ENCODE measurements around the gene ASB18. TPM values are rescaled to one million over a fixed set of nuclear protein-coding genes. Genes with fewer than 3 reads are reported as not detected.

The ASB18 gene
- total RNA-seq, 1 experiment from 2014 or later = 0.46 TPM

DNA sequence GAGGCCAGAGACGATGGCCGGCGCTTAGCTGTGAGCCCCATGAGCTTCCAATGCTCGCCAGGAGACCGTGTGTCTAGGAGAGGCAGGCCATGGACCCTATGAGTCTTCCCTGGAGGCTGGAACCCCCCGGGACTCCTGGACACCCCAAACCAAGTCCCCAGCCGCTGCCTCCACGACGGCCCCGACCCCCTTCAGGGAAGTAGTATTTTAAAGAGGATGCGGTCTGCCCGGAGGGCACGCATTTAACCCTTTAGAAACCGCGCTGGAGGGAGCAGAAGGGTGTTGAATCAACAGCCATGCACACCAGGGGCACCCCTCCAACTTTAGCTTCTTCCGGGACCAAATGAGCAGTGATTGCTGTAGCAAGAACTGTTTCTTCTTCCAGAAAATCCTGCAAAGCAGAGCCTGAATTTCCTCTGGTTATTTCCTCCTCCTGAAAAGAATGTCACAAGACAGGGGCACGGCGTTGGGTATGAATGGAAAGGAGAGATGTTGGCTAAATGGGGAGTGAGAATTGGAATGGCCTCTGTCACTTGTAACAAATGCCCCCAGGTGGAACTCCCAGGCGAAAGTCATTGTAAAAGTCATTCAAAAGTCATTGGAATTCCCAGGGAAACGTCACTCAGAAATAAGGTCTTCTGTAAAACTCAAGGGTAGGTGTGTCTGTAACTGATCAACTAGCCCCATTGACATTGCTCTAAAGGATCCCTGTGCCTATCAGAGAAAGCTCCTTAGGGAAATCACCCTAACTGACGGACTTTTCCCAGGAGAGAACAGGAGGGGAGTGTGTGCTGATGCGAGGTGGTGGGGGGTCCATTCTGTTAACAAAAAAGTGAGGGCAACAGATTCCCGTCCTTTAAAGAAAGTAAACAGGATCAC lies 90.2 kb downstream of the ASB18 start:
- intact Hi-C loops (cut with micrococcal nuclease; ENCODE audit: unreplicated experiment) = no loop called here
- BruUV-seq (replicated peaks) = no TSS peak

GRCh38 chr2:236173036-236173728 lies 91.0 kb downstream of the ASB18 start:
- peaks cover 12% of the 10 kb centered on the region; the same call in 1 of the 2 replicates for H3F3A ChIP-seq (ENCODE audit: insufficient read depth, low read depth)
- POLR2A ChIA-PET (ENCODE audit: unreplicated experiment) = no interaction called here
- no peak for TF ChIP-seq EZH2 (IDR thresholded peaks at IDR 0.05; ENCODE audit: low read depth)
- TF ChIP-seq, protein P1, sequence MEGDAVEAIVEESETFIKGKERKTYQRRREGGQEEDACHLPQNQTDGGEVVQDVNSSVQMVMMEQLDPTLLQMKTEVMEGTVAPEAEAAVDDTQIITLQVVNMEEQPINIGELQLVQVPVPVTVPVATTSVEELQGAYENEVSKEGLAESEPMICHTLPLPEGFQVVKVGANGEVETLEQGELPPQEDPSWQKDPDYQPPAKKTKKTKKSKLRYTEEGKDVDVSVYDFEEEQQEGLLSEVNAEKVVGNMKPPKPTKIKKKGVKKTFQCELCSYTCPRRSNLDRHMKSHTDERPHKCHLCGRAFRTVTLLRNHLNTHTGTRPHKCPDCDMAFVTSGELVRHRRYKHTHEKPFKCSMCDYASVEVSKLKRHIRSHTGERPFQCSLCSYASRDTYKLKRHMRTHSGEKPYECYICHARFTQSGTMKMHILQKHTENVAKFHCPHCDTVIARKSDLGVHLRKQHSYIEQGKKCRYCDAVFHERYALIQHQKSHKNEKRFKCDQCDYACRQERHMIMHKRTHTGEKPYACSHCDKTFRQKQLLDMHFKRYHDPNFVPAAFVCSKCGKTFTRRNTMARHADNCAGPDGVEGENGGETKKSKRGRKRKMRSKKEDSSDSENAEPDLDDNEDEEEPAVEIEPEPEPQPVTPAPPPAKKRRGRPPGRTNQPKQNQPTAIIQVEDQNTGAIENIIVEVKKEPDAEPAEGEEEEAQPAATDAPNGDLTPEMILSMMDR (conservative IDR thresholded peaks at IDR 0.05) = no peak
- intact Hi-C loops (cut with micrococcal nuclease; ENCODE audit: unreplicated experiment) = no loop called here
- no peak overlapping the region for H3K4me2 ChIP-seq
- H3K4me1 ChIP-seq (replicated peaks; ENCODE audit: insufficient read depth) = no peaks in the 10 kb centered on the region
- H3K36me3 ChIP-seq (ENCODE audit: low read depth) = no peaks in the 10 kb centered on the region
- CTCF ChIA-PET = interaction anchor here (0.5 kb wide), 1 partner anchor 207 kb away, joined by 16 read pairs; no protein-coding TSS in a partner anchor
- no TSS peak for BruUV-seq (replicated peaks)
- DNase-seq = no peak
- no peak overlapping the region for H3K4me3 ChIP-seq
- H3K27me3 ChIP-seq (ENCODE audit: insufficient read depth, low read depth) = no peaks in the 10 kb centered on the region
- no peak overlapping the region for H2AFZ ChIP-seq
- H3K27ac ChIP-seq = no peak overlapping the region
- no peaks in the 10 kb centered on the region for H4K20me1 ChIP-seq (ENCODE audit: insufficient read depth)
- H3K9me3 ChIP-seq (ENCODE audit: insufficient read depth, low read depth) = no peaks in the 10 kb centered on the region
- H3K79me2 ChIP-seq (ENCODE audit: low read depth) = no peaks in the 10 kb centered on the region
- no peaks in the 10 kb centered on the region for H3K9me2 ChIP-seq (ENCODE audit: insufficient read depth)

More for the DNA sequence above, 90.2 kb downstream of the ASB18 start:
- no peak overlapping the region for H2AFZ ChIP-seq
- no peaks in the 10 kb centered on the region for H3K27me3 ChIP-seq (ENCODE audit: insufficient read depth, low read depth)
- TF ChIP-seq, protein P1 (conservative IDR thresholded peaks at IDR 0.05) = no peak
- TF ChIP-seq EZH2 (IDR thresholded peaks at IDR 0.05; ENCODE audit: low read depth) = no peak
- CTCF ChIA-PET = interaction anchor here (0.5 kb wide), 1 partner anchor 208 kb away, joined by 16 read pairs; no protein-coding TSS in a partner anchor
- H3K4me2 ChIP-seq = no peak overlapping the region
- no peaks in the 10 kb centered on the region for H3K36me3 ChIP-seq (ENCODE audit: low read depth)
- H4K20me1 ChIP-seq (ENCODE audit: insufficient read depth) = no peaks in the 10 kb centered on the region
- POLR2A ChIA-PET (ENCODE audit: unreplicated experiment) = no interaction called here
- no peaks in the 10 kb centered on the region for H3K9me3 ChIP-seq (ENCODE audit: insufficient read depth, low read depth)
- no peaks in the 10 kb centered on the region for H3K9me2 ChIP-seq (ENCODE audit: insufficient read depth)
- H3K4me3 ChIP-seq = no peak overlapping the region
- no peak overlapping the region for H3K27ac ChIP-seq
- no peak for DNase-seq
- H3K79me2 ChIP-seq (ENCODE audit: low read depth) = no peaks in the 10 kb centered on the region
- no peaks in the 10 kb centered on the region for H3K4me1 ChIP-seq (replicated peaks; ENCODE audit: insufficient read depth)
- peaks cover 19% of the 10 kb centered on the region; the same call in 1 of the 2 replicates for H3F3A ChIP-seq (ENCODE audit: insufficient read depth, low read depth)

- BruUV-seq (replicated peaks) = no TSS peak
- Histone ChIP-seq H3K9me2 (ENCODE audit: insufficient read depth) (no peaks in the 10 kb centered on the region), H3K4me2 (no peak overlapping the region), H3K4me3 (no peak overlapping the region), H4K20me1 (ENCODE audit: insufficient read depth) (no peaks in the 10 kb centered on the region), H3K9me3 (ENCODE audit: insufficient read depth, low read depth) (no peaks in the 10 kb centered on the region), H3F3A (ENCODE audit: insufficient read depth, low read depth) (peaks cover 12% of the 10 kb centered on the region; the same call in 1 of the 2 replicates), H3K27me3 (ENCODE audit: insufficient read depth, low read depth) (no peaks in the 10 kb centered on the region), H3K79me2 (ENCODE audit: low read depth) (no peaks in the 10 kb centered on the region), H3K27ac (no peak overlapping the region), H3K4me1 (replicated peaks; ENCODE audit: insufficient read depth) (no peaks in the 10 kb centered on the region), H2AFZ (no peak overlapping the region), H3K36me3 (ENCODE audit: low read depth) (no peaks in the 10 kb centered on the region)
- CTCF ChIA-PET = no interaction called here
- TF ChIP-seq, protein P1 (conservative IDR thresholded peaks at IDR 0.05) = no peak
- no peak for TF ChIP-seq EZH2 (IDR thresholded peaks at IDR 0.05; ENCODE audit: low read depth)
- intact Hi-C loops (cut with micrococcal nuclease; ENCODE audit: unreplicated experiment) = no loop called here
- no peak for DNase-seq
- POLR2A ChIA-PET (ENCODE audit: unreplicated experiment) = no interaction called here
These were observed 91.8 kb downstream of the ASB18 start for GRCh38 chr2:236172255-236173035.
